Kidney epithelial cell (primary cell): Measurements from ENCODE around the gene DUSP16. TPM values are rescaled to one million over a fixed set of nuclear protein-coding genes. Genes with fewer than 3 reads are reported as not detected.
A peak's percentile ranks its signal among the peaks of the same experiment; 100 is the strongest.
"Not testable (repeated sequence)": the region's sequence is repeated elsewhere in the genome, so short reads cannot be mapped to it uniquely, and the experiment has no call there.

Experiments
- DNase-seq: peaks from one replicate; pipeline ENCODE4 v3.0.0-alpha.2; 2010; ENCODE audit warnings: low read depth
- H3K27me3 ChIP-seq: 2 replicates; pipeline ENCODE4 v1.6.0; 2011; ENCODE audit warnings: low read length; ENCODE audit not compliant: control insufficient read depth, insufficient read depth
- H3K36me3 ChIP-seq: 2 replicates; pipeline ENCODE4 v1.5.1; 2011; ENCODE audit warnings: low read length; ENCODE audit not compliant: control insufficient read depth, insufficient read depth
- H3K4me3 ChIP-seq: 2 replicates; pipeline ENCODE4 v1.5.1; 2011; ENCODE audit warnings: low read depth, mild to moderate bottlenecking, control low read depth, low read length
- total RNA-seq: library from RNA; depleted of rRNA; stranded (reverse); fragments of >200 nt; gene quantifications from 2 replicates; pipeline ENCODE4 v1.2.3, GENCODE V29; 2015
- TF ChIP-seq, protein P1 (sequence below): IDR thresholded peaks from 2 replicates; pipeline ENCODE4 v1.5.1; 2011; ENCODE audit warnings: mild to moderate bottlenecking, moderate library complexity, low read length, control low read depth, inconsistent platforms; ENCODE audit not compliant: insufficient read depth, poor library complexity, severe bottlenecking

The DUSP16 gene
- total RNA-seq, 1 donor from 2014 or later: 22.7 TPM

DNA sequence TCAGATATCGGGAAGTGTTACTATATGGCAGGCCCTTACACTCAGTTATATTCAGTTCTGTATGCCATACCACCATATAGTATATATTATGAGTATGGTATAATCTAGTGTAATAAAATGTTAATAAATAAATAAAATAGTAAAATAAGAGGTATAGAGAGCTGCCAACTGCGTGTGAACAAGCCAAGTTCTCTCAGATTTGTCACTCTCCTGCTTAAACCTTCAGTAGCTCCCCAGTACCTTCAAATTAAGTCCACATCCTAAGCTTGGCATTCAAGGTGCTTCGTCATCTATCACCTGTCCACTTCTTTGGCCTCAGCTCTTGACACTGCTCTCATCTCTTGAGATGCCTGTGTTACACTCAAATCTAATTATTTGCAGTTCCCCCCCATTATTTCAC is 36.2 kb upstream of the DUSP16 start:
- no peak for DNase-seq
- TF ChIP-seq, protein P1, sequence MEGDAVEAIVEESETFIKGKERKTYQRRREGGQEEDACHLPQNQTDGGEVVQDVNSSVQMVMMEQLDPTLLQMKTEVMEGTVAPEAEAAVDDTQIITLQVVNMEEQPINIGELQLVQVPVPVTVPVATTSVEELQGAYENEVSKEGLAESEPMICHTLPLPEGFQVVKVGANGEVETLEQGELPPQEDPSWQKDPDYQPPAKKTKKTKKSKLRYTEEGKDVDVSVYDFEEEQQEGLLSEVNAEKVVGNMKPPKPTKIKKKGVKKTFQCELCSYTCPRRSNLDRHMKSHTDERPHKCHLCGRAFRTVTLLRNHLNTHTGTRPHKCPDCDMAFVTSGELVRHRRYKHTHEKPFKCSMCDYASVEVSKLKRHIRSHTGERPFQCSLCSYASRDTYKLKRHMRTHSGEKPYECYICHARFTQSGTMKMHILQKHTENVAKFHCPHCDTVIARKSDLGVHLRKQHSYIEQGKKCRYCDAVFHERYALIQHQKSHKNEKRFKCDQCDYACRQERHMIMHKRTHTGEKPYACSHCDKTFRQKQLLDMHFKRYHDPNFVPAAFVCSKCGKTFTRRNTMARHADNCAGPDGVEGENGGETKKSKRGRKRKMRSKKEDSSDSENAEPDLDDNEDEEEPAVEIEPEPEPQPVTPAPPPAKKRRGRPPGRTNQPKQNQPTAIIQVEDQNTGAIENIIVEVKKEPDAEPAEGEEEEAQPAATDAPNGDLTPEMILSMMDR: no peak
- Histone ChIP-seq H3K36me3 (no peaks in the 10 kb centered on the region), H3K4me3 (no peak overlapping the region), H3K27me3 (no peaks in the 10 kb centered on the region)

DNA sequence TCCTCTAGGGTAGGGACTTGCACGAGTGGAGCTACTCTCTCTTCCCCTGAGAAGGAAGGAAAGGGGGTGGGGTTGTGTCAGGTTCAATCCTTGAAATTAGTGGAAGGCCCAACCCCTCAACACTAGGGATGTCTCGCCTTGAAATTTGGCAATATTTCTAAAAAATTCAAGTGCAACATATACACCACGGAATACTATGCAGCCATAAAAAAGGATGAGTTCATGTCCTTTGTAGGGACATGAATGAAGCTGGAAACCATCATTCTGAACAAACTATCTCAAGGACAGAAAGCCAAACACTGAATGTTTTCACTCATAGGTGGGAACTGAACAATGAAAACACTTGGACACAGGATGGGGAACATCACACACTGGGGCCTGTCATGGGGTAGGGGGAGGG is 33.9 kb upstream of the DUSP16 start:
- not testable (repeated sequence) for DNase-seq, H3K27me3 ChIP-seq

GRCh38 chr12:12595929-12596328 is 33.3 kb upstream of the DUSP16 start:
- not testable (repeated sequence) for H3K36me3 ChIP-seq, DNase-seq, H3K27me3 ChIP-seq, H3K4me3 ChIP-seq

More for the DNA sequence above, 33.9 kb upstream of the DUSP16 start:
- H3K4me3 ChIP-seq, H3K36me3 ChIP-seq: not testable (repeated sequence)

DNA sequence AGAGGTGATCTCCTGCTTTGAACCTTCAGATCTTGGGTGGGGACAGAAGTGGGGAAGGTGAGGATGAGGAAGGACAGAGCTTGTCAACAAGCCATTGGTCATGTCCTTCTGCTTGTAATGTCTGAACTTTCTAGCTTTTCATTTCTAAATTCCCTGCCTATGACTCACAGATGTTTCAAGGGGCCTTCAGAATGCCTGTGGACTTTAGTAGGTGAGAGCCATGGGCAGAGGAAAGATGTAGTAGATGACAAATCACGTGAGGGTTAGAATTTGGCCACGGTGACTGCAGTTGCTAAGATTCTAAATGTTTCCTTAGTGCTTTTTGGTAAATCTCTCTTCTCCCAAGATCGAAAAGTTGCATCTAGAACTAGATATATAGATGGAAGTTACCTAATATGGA is 30.3 kb upstream of the DUSP16 start:
- Histone ChIP-seq H3K36me3 (no peaks in the 10 kb centered on the region), H3K4me3 (no peak overlapping the region), H3K27me3 (no peaks in the 10 kb centered on the region)
- peak; percentile 34 for DNase-seq
- TF ChIP-seq, protein P1: no peak

- Histone ChIP-seq H3K36me3 (no peaks in the 10 kb centered on the region), H3K27me3 (no peaks in the 10 kb centered on the region), H3K4me3 (no peak overlapping the region)
- no peak for DNase-seq
- TF ChIP-seq, protein P1: no peak
These were observed 28.3 kb upstream of the DUSP16 start for GRCh38 chr12:12590961-12591360.

GRCh38 chr12:12588436-12588835 is 25.8 kb upstream of the DUSP16 start:
- DNase-seq, H3K36me3 ChIP-seq, H3K4me3 ChIP-seq, H3K27me3 ChIP-seq: not testable (repeated sequence)

DNA sequence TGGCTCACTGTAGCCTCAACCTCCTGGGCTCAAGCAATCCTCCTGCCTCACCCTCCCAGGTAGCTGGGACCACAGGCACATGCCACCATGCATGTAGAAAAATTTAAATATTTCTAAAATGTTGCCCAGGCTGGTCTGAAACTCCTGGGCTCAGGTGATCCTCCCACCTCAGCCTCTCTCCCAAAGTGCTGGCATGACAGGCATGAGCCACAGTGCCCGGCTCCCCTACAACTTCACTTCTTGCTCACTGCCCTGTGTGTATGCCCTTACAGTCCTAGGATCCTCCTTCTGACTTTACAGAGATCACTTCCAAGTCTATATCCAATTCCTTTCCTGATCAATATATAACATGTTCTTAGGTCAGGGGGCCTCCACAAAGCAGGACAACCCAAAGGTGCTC is 25.2 kb upstream of the DUSP16 start:
- TF ChIP-seq, protein P1: no peak
- no peak for DNase-seq
- H3K36me3 ChIP-seq: no peaks in the 10 kb centered on the region

More for the DNA sequence above, 25.2 kb upstream of the DUSP16 start:
- no peak overlapping the region for H3K4me3 ChIP-seq
- H3K27me3 ChIP-seq: no peaks in the 10 kb centered on the region
